C1 segment of cervical spinal cord (tissue), 14 donors: ENCODE data around the gene GRID2.

ENCODE experiments used
- DNase-seq, 14 donors: peaks; one replicate each; lab custom pipeline; 2025; lab: John Stamatoyannopoulos, UW

The GRID2 gene

GRCh38 chr4:93788712-93789111, 1484.9 kb downstream of the GRID2 start:
- DNase-seq, result no peak

- peak in 8 of 14 donors; percentile 1 to 25 (median 13) for DNase-seq
These were observed 1487.9 kb downstream of the GRID2 start for GRCh38 chr4:93791570-93792195.

- DNase-seq, result no peak
These were observed 1498.3 kb downstream of the GRID2 start for GRCh38 chr4:93802045-93802444.

- DNase-seq, result peak in 2 of 14 donors; percentile 11 to 14
These were observed 1506.0 kb downstream of the GRID2 start for GRCh38 chr4:93809773-93810172.

GRCh38 chr4:93810340-93810992, 1506.7 kb downstream of the GRID2 start:
- no peak for DNase-seq

GRCh38 chr4:93813092-93813491, 1509.3 kb downstream of the GRID2 start:
- no peak for DNase-seq

GRCh38 chr4:93814141-93814540, 1510.4 kb downstream of the GRID2 start:
- no peak for DNase-seq

- peak in 5 of 14 donors; percentile 10 to 36 (median 12) for DNase-seq
These were observed 1511.0 kb downstream of the GRID2 start for GRCh38 chr4:93814722-93815121.
